Thyroid gland (tissue), 4 donors: ENCODE measurements around the gene NUPR1.
A peak's percentile ranks its signal among the peaks of the same experiment; 100 is the strongest.

Source experiments
- POLR2A ChIP-seq, 2 donors: fragments of 450-650 bp; IDR thresholded peaks; one replicate each; pipeline ENCODE4 v1.6.1; 2017; ENCODE audit warnings: antibody characterized with exemption in 2 of 2, mild to moderate bottlenecking in 2 of 2, moderate library complexity in 1 of 2
- TF ChIP-seq, protein P1 (sequence below), 6 experiments: fragments of 200-600 bp in 3 of 6; fragments of 450-650 bp in 3 of 6; sonication (generic) in 3 of 6; IDR thresholded peaks; one replicate each; pipeline ENCODE4 v1.5.1; 2016 to 2019; ENCODE audit warnings: antibody characterized with exemption in 6 of 6, mild to moderate bottlenecking in 2 of 6, inconsistent platforms in 1 of 6, moderate library complexity in 1 of 6

DNA sequence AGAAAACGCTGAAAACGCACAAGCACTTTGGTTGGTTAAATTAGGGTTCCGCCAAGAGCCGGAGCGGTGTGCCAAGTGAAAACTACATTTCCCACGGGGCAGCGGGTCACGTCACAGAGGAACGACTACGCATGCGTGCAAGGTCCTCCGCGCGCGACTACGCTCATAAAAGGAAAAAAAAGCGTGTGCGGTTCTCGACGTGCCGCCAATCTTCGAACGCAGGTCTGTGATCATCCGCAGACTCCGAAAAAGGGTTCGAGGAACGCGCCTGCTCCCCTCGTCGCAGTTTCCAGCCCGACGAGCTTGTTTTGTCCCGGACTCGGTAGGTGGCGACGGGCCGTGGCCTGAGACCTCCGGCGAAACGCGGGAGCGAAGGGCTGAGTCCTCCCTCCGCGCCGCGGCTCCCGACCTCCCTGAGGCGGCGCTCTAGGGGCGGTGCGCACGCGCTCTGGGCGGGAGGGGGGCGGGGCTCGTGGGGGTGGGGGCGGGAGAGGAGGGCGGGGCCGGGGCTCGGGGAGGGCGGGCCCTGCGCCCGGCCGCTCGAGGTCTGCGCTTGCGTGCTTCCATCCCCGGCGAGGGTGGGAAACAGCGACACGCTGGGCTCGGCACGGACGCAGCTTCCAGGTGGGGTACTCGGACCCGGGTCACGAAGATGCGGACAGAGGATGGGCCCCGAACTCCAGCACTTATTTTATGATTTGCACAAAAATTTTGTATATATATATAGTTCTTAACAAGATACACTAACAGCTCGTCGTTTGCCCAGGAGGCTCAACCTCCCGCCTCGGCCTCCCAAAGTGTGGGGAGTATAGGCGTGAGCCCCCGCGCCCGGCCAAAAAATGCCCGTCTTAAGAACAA, 15.2 kb upstream of the NUPR1 start, which contains the start of gene SGF29:
- peak; percentile 93 to 96 for TF ChIP-seq POLR2A (IDR thresholded peaks at IDR 0.05)
- TF ChIP-seq, protein P1, sequence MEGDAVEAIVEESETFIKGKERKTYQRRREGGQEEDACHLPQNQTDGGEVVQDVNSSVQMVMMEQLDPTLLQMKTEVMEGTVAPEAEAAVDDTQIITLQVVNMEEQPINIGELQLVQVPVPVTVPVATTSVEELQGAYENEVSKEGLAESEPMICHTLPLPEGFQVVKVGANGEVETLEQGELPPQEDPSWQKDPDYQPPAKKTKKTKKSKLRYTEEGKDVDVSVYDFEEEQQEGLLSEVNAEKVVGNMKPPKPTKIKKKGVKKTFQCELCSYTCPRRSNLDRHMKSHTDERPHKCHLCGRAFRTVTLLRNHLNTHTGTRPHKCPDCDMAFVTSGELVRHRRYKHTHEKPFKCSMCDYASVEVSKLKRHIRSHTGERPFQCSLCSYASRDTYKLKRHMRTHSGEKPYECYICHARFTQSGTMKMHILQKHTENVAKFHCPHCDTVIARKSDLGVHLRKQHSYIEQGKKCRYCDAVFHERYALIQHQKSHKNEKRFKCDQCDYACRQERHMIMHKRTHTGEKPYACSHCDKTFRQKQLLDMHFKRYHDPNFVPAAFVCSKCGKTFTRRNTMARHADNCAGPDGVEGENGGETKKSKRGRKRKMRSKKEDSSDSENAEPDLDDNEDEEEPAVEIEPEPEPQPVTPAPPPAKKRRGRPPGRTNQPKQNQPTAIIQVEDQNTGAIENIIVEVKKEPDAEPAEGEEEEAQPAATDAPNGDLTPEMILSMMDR (IDR thresholded peaks at IDR 0.05): peak in 2 of 6 experiments; percentile 36 to 39
